ENCODE measurements around the gene NT5M.

NT5M gene

DNA sequence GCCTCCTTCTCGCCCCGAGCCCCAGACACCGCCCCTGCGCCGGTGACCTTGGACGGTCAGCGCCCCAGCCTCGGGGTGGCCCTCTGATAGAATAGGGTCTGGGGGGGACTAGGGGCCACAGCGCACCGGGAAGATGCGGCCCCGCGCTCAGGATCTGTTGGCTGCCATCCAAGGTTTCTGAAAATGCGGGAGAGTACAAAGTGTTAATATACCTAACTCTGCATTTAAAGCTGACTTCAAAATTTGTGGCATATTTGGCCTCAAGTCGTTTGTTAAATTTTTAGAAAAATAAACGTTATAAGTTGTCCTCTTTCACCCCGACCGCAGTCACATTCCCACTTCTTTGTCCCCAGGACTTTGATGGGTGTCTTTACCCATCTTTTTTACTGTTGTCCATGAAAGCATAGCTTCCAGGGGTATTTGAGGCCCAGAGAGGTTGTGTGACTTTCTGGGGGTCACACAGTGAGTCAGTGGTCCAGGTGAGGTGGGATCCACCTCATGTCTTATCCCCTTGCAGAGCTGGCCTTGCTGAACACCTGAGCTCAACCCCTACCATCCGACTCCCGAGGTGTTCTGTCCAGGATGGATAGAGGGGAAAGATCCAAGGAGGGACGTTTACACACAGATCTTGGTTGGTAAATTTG, 796 bp downstream of the NT5M start:
- DNase-seq = no peak

- DNase-seq = no peak
These were observed 1.4 kb downstream of the NT5M start for GRCh38 chr17:17304521-17304985.

GRCh38 chr17:17305281-17305801, 2.2 kb downstream of the NT5M start:
- no peak for DNase-seq

GRCh38 chr17:17309356-17309755, 6.2 kb downstream of the NT5M start:
- no peak for DNase-seq

DNA sequence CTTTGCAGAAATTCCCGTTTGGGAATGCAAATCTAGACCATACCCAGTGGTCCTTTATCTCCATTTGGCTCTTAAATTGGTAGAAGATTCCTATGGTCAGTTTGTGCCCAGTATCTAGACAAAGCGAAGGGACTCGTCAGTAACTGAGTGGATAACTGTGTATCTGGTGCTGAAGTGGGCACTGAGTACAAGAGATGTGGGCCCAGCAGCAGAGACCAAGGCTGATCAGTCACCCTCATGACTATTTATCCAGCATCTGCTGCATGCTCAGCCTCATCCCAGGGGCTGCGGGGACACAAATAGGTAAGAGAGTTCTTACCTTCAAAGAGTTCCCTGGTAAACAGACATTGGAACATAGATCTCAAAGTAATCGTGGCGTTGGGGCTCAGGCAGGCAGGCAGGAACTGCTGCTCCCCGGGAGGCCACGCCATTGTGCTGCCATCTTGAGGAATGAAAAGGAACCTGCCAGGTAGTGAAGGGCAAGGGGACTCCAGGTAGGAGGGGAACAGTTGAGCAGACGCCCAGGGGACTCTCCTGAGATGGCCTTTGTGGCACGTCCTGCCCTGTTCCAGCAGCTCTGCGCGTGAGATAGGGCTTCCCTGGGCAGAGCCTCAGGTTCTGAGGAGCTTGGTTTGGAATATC, 10.3 kb downstream of the NT5M start:
- DNase-seq = no peak

DNA sequence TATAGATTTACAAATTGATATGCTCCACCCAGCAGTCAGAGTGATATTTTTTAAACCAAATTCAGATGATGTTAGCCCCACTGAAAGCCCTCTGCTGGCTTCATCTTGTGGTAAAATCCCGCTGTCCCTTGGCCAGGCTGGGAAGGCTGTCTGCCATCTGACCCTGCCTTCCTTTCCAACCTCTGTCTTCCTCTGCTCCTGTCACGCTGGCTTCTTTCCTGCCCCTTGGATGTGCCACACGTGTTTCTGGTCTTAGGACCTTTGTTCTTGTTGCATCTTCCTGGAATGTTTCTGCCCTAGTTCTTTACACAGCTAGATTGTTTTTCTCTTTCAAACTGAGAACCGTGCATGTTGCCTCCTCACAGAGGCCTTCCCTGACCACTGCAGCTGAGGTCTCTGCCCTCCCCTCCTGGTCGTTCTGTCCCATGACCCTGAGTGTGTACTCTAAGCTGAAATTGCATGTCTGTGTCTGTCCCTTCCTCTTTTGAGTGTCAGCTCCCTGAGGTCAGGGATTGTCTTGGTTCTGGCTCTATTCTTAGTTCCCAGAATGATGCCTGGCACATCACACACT, 11.4 kb downstream of the NT5M start:
- no peak for DNase-seq

DNA sequence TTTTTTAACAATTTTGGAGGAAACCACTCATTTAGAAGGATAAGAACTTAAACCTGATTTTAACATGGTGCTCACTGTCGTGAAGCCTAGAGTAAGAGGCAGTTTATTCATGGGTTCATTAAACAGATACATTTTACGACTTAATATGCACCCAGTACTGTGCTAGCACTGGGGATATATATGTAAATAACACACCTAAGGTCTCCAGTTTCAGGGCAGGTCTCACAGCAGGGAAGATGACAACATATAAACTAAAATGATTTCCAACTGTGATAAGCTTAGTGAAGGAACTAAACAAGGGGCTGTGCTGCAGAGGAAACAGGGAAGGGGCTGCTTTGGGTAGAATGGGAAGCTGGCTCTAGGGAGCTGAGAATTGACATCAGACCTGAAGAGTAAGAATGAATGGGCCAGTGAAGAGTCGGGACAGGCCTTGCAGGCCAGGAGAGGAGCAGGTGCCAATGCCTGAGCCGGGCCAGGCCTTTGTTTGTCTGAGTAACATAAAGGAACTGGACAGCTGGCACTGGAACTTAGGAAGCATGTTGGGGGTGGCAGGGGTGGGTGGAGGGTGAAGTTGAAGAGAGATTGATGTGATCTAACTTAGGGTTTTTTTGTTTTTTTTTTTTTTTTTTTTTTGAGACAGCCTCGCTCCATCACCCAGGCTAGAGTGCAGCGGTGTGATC, 12.1 kb downstream of the NT5M start:
- no peak for DNase-seq

DNA sequence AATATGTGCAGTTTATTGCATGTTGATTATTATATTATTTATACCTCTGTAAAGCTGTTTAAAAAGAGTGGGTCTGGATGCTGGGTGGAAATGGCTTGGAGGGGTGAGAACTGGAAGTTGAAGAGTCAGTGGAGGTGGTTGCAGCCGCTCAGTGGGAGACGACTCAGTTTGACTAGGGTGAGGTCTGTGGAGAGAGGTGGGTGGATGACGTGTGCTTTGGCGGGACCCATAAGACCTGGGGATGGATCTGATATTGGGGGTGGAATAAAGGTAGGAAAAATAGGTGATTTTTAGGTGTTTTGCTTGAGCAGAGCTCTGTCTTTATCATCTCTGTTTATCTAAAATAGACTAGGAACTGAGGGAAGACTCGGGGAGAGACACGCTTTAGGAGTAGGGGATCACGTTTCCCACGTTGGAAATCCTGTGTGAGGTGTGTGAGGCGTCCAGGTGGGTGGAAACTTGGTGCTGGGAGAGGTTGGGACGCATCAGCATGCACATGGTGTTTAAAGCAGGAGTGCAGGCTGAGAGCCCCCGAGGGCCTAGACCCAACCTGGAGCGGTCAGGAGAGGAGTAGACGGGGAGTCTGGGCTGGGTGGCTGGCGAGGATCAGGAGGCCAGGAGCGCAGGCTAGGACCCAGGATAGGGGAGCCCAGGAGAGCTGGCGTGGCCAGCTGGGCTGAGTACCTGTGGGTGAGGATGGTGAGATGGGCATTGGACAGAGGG, 17.2 kb downstream of the NT5M start:
- DNase-seq = no peak

DNA sequence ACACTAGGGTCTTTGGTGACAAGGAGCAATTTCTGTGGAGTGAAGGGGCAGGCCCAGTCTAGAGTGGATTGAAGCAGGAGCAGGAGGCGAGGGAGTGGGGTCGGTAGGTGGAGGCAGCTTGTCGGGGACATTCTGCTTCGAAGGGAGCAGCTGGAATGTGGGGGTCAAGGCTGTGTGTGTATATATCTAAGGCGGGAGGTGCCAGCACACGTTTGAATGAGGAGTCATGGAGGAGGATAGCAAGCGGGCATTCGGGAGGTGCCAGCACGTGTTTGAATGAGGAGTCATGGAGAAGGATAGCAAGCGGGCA, 17.7 kb downstream of the NT5M start:
- no peak for DNase-seq

DNA sequence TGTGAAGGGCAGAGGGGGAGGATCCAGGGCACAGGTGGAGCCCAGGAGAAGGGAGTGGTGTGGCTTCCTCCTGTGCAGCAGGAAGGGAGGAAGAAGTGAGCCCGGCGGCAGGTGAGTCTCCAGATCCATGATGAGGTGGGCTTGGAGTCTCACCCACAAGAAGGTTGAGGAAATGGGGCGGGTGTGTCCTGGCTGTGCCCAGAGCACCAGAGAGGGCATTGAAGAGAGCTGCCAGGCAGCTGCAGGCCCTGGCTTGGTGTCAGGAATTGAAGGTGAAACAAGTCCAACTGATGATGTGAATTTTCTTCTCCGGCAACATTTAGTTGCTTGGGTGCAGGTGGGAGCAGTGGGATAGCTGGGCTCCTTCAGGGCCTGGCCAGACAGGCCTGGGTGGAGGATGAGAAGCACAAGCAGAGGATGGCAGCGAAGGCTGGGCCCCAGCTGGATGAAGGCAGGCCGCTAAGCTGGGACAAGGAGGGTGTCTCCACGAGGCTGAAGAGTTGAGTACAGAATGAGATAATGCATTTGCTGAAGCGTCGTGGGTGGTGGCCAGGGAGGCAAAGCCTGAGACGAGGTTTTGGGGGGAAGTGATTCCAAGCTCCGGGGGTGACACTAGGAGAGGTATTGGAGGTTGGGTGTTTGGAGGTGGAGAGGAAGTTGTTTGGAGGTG, 18.3 kb downstream of the NT5M start:
- no peak for DNase-seq

DNA sequence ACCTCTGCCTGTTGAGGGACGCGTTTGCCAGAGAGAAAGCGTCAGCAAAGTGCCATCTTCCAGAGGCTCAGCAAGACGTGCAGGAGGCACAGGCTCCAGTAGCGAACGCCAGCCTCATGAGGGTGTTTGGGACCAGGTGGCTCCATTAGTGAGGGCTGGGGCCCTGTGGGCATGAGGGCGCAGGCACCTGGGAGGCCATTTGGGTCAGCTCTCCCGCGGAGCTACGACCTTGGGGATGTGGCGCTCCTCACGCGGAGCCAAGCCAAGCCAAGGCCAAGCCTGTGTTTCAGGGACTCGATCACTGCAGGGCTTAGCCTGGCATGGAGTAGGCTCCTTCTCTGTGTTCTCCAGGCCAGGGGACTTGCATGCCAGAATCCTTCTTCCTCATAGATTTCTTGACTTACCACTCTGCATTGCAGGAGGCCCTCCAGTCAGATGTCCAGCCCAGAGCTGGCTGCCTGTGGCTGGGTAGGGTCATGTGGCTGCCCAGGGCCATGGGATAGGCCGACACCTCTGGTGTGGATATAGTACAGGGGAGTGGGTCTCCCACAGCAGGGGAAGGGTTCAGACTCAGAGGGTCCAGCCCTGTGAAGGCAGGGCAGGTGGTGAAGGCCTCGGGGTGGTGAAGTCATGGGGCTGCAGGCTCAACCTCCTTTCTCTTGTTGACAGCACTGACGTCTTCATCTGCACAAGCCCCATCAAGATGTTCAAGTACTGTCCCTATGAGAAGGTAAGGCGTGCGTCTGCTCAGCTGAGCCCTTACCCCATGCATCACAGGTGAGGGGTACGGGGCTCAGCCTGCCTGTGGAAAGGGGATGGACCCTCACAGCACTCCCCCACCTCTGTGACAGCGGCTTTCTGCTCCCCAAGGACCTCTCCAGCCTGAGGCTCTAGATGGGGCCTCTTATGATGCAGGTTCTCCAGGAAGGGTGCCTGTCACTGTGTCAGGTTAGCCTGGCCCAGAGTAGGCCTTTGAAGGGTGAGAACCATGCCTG, 19.6 kb downstream of the NT5M start:
- DNase-seq = no peak

DNA sequence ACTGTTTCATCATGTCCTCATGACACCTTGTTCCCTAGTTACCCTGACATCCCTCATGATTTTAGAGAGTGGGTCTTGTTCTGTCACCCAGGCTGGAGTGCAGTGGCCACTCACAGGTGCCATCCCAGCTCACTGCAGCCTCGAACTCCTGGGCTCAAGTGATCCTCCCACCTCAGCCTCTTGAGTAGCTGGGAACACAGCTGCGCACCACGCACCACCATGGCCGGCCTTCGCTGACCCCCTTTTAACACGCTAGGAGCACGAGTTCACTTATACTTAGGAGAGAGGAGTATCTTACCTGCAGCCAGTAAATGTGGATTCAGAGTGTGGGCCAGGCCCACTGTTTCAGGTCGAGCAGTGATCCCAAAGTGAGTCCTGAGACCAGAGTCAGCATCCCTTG, 21.4 kb downstream of the NT5M start:
- no peak for DNase-seq

DNA sequence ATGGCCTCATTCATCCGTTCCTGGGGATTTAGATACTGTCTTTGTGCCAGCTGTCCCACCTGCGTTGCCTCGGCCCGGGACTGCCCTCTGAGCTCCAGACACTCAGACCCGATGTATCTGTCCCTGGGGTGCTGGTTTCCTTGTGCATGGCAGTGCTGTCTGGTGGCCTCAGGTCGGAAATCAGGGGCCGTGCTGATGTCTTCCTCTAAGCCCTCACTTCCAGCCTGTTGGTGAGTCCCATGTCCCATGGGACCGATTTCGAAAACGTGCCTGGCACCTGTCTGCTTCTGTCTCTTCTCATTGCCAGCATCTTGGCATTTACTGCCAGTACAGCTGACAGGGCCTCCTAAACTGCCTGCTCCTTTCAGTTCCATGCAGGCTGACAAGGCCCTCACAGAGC, 22.1 kb downstream of the NT5M start:
- no peak for DNase-seq

GRCh38 chr17:17325816-17326215, 22.6 kb downstream of the NT5M start:
- no peak for DNase-seq

DNA sequence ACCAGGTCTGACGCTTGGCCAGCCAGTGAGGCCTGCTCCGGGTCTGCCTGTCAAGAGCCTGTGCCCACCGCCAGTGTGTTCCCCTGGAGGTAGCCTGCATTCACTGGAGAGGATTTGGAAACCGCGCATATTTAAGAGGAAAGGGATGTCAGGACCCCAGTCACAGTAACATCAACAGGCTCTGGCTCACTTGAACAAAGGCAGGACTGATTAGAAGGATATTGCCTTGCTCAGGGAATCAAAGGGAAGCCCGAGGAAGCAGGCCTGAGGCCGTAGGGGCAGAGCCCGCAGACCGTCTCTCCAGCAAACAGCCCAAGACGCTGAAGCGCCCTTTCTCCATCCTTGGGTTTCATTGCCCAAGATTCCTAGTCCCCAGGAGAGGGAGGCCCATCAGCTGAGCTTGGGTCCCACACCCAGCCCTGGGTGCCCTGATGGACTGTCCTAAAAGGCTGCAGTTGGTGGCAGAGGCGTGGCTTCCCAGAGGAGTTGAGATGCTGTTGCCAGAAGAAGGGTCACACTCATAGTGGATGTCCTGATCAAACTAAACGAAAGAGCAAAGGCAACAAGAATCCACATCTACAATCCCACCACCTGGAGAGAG, 23.2 kb downstream of the NT5M start:
- DNase-seq = no peak

DNA sequence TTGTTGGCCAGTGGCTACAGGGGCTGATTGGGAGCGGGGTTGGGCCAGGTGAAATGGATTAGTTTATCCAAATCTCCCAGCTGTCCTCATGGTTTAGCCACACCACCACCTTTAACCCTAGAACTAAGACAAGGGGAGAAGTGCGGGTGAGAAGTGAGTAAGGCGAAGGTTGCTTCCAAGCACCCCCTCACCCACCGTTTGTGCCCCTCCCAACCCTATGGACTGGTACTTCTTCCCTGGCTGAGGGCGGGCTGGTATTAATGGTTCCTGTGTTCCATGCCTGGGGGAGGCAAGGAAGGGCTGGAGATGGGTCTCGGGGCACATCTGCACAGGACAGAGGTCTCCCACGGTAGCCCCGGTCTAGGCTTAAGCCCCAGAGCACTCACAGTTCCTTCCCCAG, 25.1 kb downstream of the NT5M start:
- no peak for DNase-seq

DNA sequence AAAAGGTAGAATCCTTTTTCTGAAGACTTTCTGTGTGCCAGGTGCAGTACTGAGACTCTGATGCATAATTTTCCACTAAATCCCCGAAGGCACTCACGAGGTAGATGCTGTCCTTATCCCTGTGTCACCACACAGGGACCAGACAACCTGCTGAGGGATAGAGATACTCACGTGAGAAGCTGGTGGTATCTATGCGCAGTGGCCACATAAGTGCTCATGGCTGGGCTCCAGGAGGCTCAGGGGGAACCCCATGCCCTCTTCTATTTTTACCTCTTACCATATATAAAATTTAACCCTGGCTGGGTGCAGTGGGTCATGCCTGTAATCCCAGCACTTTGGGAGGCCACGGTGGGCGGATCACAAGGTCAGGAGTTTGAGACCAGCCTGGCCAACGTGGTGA, 38.3 kb downstream of the NT5M start:
- DNase-seq = no peak

- DNase-seq = no peak
These were observed 39.2 kb downstream of the NT5M start for GRCh38 chr17:17342242-17342945.

DNA sequence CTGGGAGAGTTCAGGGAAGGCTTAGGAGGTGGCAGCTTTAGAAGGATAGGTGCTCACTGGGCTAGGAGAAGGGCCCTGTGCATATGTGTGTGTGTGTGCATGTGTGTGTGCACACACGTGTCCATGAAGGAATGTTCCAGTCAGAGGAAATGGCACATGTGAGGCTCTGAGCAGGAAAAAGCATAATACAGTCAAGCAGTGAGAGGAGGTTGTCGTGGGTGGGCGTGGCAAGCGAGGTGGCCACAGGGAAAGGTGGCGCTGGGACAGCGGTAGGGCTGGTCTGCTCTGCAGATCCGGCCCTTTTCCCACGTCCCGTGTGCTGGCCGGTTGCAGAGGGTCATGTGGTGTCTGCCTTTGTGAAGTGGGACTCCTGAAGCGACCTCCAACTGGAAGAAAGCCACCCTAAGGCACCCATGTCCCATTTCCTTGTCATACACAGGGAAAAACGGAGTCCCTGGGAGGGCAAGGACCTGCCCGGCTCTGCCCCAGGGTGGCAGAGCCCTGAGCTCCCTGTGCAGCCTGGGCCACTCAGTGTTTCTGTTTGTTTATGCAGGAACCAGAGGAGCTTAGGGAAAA, 40.1 kb downstream of the NT5M start:
- no peak for DNase-seq
